Stimulated activated CD8-positive, alpha-beta memory T cell treated with anti-CD3 and anti-CD28 coated beads, Interleukin-7, amount 100 ng/mL, for 1 hour (primary cell): ENCODE measurements around the gene TSPAN4.

Experiments
- DNase-seq, 2 donors: peaks; one replicate each; pipeline ENCODE4 v3.0.0-alpha.2; 2020; ENCODE audit warnings: low read depth in 2 of 2

The TSPAN4 gene

GRCh38 chr11:889257-889656 lies 46.6 kb downstream of the TSPAN4 start:
- no peak for DNase-seq

GRCh38 chr11:889687-890475 lies 47.2 kb downstream of the TSPAN4 start:
- DNase-seq = no peak

- DNase-seq = no peak
Measured at GRCh38 chr11:890794-891540, 48.3 kb downstream of the TSPAN4 start.

- no peak for DNase-seq
Measured at GRCh38 chr11:893008-893654, 50.5 kb downstream of the TSPAN4 start.

GRCh38 chr11:894575-895201 lies 52.0 kb downstream of the TSPAN4 start:
- no peak for DNase-seq

- no peak for DNase-seq
Measured at GRCh38 chr11:895331-896110, 52.9 kb downstream of the TSPAN4 start.

DNA sequence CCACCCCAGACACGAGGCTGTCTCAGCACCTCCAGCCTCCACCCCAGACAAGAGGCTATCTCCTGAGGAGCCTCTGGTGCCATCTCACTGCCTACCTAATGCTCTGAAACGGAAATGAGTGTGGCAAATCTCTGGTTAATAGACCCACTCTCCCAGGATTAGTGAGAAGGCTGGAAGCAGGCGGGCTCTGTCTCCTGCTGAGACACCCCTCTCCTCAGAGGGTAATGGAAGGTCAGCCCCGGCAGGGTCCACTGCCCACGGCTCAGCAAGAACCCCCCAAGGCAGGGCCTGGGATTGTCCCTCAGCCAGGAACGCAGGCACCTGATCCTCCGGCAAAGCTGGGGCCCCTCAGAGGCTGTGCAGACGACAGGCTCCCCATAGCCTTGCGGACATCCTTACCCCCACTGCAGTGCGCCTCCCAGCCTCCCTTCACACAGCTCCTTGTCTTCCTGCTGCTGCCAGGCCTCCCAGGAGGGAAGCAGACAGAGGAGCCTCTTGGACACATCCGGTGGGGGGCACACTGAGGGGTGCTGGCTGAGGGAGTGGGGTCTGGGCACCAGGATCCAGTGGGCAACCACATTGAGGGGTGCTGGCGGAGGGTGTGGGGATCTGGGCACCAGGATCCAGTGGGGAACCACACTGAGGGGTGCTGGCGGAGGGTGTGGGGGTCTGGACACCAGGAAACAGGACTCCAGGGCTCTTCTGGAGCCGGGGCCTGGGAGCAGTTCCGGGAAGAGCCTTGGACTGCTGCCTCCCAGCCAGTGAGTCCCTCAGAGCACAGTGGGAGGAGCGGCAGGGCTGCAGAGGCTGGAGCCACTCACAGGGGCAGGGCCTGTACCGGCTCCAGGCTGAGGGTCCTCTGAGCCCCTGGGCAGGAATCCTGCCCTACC lies 54.8 kb downstream of the TSPAN4 start:
- DNase-seq = no peak

DNA sequence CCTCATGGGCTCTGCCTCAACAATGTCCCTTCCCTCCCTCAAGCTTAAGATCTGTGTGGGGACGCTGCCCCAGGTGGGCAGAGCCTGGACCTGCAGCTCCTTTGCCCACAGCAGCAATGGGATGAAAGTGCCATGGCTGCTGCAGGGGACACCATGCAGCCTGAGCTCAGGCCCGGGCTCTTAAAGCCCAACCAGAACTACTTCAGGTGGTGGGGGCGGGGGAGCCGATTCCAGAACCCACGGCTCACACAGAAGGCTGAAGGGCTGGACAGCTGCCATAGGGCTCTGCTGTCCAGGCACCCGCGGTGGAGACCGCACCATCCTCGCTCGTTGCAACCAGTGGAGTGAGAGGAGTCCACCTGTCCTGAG lies 55.5 kb downstream of the TSPAN4 start:
- no peak for DNase-seq

DNA sequence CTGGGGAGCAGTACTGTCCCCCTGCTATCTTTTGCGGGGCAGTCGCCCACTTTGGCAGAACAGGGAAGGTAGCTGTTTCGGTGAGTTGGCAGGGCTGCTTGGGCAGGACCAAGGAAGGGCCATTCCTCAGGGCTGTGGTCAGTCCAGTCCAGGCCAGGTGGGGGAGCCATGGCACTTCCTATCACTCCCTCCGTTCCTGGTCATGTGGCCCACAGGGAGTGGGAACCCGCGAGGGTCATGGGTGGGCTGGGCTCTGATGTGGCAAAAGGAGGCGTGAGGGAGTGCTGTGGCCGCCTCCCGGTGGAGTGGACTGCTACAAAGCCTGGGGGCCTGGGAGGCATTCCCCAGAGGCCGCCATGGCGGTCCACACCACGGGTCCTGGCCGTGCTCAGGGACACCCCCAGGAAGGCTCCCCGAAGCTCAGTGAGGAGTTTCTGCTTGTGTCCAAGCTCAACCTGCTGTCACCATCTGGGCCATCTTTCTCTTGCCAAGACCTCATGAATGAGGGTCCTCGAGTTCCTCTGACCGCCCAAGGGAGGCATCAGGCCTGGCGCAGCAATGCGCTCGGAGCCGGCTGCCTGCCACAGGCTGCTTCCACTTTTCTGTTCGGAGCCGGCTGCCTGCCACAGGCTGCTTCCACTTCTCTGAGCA lies 56.0 kb downstream of the TSPAN4 start:
- no peak for DNase-seq

DNA sequence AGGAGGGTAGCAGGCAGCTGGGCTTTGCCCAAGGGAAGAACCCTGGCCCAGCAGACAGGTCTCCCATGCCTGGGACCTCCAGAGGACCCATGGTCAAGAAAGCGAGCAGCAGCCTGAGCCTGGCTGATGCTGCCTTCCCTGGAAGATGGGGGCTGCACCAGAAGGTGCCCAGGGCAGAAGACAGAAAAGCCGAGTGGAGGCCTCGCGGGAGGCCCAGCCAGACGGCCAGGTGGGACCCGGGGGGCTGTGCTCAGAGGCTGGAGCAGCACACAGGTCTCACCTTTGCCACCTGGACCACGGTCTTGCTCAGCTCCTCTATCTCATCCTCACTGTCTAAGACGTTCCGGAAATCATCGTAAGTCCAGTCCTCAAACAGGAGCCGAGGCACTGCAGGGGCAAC lies 57.1 kb downstream of the TSPAN4 start:
- DNase-seq = no peak

DNA sequence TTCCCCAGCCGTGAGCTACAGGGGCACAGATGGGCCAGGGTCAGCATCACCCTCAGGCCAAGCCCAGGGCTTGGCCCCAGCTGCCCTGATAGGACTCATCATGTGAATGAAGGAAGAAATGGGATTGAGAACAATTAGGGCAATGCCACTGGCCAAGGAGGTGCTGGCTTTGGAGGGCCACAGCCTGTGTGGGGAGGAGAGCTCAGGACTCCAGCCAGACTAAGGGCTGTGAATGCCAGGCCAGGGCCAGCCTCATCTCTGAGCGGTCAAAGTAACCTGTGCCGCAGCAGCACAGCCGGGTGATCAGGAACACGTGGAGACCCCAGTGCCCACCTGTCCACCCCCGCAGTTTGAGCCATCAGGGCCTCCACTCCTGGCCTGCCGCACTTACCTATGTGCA lies 57.9 kb downstream of the TSPAN4 start:
- DNase-seq = no peak

GRCh38 chr11:901452-902061 lies 58.9 kb downstream of the TSPAN4 start:
- DNase-seq = no peak

- DNase-seq = no peak
Measured at GRCh38 chr11:904380-904779, 61.7 kb downstream of the TSPAN4 start.

- no peak for DNase-seq
Measured at GRCh38 chr11:905952-906351, 63.3 kb downstream of the TSPAN4 start.

- DNase-seq = no peak
Measured at GRCh38 chr11:907668-908067, 65.0 kb downstream of the TSPAN4 start.

DNA sequence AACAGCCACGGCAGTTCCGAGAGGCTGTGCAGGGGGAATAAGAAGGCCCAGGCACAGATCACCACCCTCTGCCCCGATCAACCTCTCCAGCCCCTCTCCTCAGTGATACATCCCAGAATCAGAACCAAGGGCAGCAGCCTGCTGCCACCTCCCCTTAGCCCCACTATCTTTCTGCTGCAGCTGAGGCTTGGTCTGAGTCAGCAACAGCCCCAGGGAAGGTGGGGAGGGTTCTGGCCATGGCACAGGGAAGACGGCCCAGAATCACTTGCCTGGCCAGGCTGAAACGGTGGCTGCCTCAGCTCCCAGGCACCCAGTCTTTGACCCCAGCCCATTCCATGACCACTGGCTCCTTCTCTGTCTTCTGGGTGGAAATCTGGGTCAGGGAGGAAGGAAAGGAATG lies 65.6 kb downstream of the TSPAN4 start:
- DNase-seq = no peak

- no peak for DNase-seq
Measured at GRCh38 chr11:909406-909805, 66.8 kb downstream of the TSPAN4 start.

GRCh38 chr11:910044-910588 lies 67.5 kb downstream of the TSPAN4 start:
- no peak for DNase-seq

DNA sequence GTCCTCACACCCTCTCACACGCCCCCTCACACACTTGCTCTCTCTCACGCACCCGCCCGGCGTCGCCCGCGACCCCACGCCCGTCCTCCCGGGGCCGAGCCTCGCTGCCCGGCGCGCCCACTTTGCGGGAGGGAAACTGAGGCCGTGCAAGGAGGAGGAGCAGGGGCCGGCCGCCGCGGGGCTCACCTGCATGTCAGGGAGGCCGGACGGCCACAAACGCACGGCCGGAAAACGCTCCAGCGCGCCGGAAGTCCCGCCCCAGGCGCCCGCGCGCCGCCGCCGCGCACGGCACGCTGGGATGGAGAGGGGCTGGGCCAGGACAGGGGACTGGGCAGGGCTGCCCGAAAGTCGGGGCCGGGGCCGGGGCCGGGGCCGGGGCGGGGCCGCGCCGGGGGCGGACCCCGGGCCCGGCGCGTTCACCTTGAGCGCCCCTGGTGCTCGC lies 68.0 kb downstream of the TSPAN4 start, which contains the start of gene CHID1:
TSS of gene CHID1 (minus strand) at position 222 of the 442 bp plus-strand sequence. CDS start 5,994 bp downstream, outside the sequence.
- DNase-seq = peak; percentile 63 to 65
